Measurements from ENCODE around the gene PIERCE2. TPM values are rescaled to one million over a fixed set of nuclear protein-coding genes. Genes with fewer than 3 reads are reported as not detected.

Gene PIERCE2
- 1.7 and 3.1 TPM in 2 replicates for total RNA-seq

GRCh38 chr15:55408012-55408928, at the start of gene PIERCE2, which contains the start of gene CCPG1:
PIERCE2 (plus strand) TSS chr15:55408495; CDS start chr15:55408769, 274 bp downstream.
CCPG1 (minus strand) TSS chr15:55408359; CDS start chr15:55389424, 18,935 bp downstream.

Other genes with a start within 250 kb of the PIERCE2 start
- 47.9 and 60.5 TPM in 2 replicates for gene RSL24D1, start 211.6 kb upstream of the PIERCE2 start, total RNA-seq
- 9.1 and 14.3 TPM in 2 replicates for gene RAB27A, start 118.7 kb upstream of the PIERCE2 start, total RNA-seq
- gene PIGBOS1, start 89.4 kb upstream of the PIERCE2 start, total RNA-seq: 4.9 and 5.3 TPM in 2 replicates
- 7.9 and 12.6 TPM in 2 replicates for gene PIGB, start 89.3 kb upstream of the PIERCE2 start, total RNA-seq
- gene CCPG1, start 136 bp upstream of the PIERCE2 start, total RNA-seq: 181 and 236 TPM in 2 replicates
- gene DNAAF4, start 99.7 kb downstream of the PIERCE2 start, total RNA-seq: 1.4 and 1.7 TPM in 2 replicates
- gene PYGO1, start 179.8 kb downstream of the PIERCE2 start, total RNA-seq: 9.1 and 10.1 TPM in 2 replicates